ENCODE data around the gene CPVL.

CPVL gene

GRCh38 chr7:28977881-28978280, 168.5 kb downstream of the CPVL start:
- Histone ChIP-seq H3K9me3 (ENCODE audit: control insufficient read depth, insufficient read depth, low read depth, low read length) (no peaks in the 10 kb centered on the region), H3K36me3 (ENCODE audit: control insufficient read depth in 2 of 2, insufficient read depth in 1 of 2, low read length in 2 of 2) (no peaks in the 10 kb centered on the region), H3K4me1 (ENCODE audit: control insufficient read depth, insufficient read depth, low read length) (no peaks in the 10 kb centered on the region), H3K4me3 (ENCODE audit: low read depth, low read length) (no peak overlapping the region), H3K27ac (ENCODE audit: extremely low read depth, low read depth, low read length) (no peak overlapping the region)
- ChIA-PET CTCF (interaction anchor here (0.6 kb wide), 1 partner anchor 489 kb away, joined by 3 read pairs; no protein-coding TSS in a partner anchor), POLR2A (no interaction called here)
- TF ChIP-seq KLF16 (tag by site-specific recombination; IDR thresholded peaks at IDR 0.05) (no peak), ZNF366 (tag by site-specific recombination; conservative IDR thresholded peaks at IDR 0.05) (no peak), ZSCAN4 (tag by site-specific recombination; IDR thresholded peaks at IDR 0.05) (no peak), WT1 (tag by site-specific recombination; IDR thresholded peaks at IDR 0.05) (no peak), ZNF202 (tag by site-specific recombination; IDR thresholded peaks at IDR 0.05; ENCODE audit: borderline replicate concordance) (no peak), ZNF510 (tag by site-specific recombination; IDR thresholded peaks at IDR 0.05; ENCODE audit: insufficient replicate concordance) (no peak)

- Histone ChIP-seq H3K9me3 (ENCODE audit: control insufficient read depth, insufficient read depth, low read depth, low read length) (no peaks in the 10 kb centered on the region), H3K4me1 (ENCODE audit: control insufficient read depth, insufficient read depth, low read length) (no peaks in the 10 kb centered on the region), H3K27ac (ENCODE audit: extremely low read depth, low read depth, low read length) (no peak overlapping the region), H3K4me3 (ENCODE audit: low read depth, low read length) (no peak overlapping the region), H3K36me3 (ENCODE audit: control insufficient read depth in 2 of 2, insufficient read depth in 1 of 2, low read length in 2 of 2) (no peaks in the 10 kb centered on the region)
- ChIA-PET CTCF (interaction anchor here (1.0 to 1.1 kb wide), 2 partner anchors 8 to 53 kb away, joined by 3 read pairs; no protein-coding TSS in a partner anchor), POLR2A (no interaction called here)
- TF ChIP-seq BCL6B (tag by site-specific recombination; IDR thresholded peaks at IDR 0.05), result no peak
- no peak for TF ChIP-seq ZNF701 (tag by site-specific recombination; IDR thresholded peaks at IDR 0.05)
- no peak for TF ChIP-seq TRIM28 (IDR thresholded peaks at IDR 0.05; ENCODE audit: borderline replicate concordance, low read length)
- no peak for TF ChIP-seq ZNF664 (tag by site-specific recombination; IDR thresholded peaks at IDR 0.05)
- TF ChIP-seq MEIS1 (CRISPR knock-in tag; IDR thresholded peaks at IDR 0.05; ENCODE audit: borderline replicate concordance), result no peak
- no peak for TF ChIP-seq ZNF501 (tag by site-specific recombination; IDR thresholded peaks at IDR 0.05)
- TF ChIP-seq ZSCAN5A (tag by site-specific recombination; IDR thresholded peaks at IDR 0.05), result no peak
- no peak for TF ChIP-seq KLF8 (tag by site-specific recombination; IDR thresholded peaks at IDR 0.05)
- TF ChIP-seq KLF1 (tag by site-specific recombination; IDR thresholded peaks at IDR 0.05), result no peak
- TF ChIP-seq TCF7L2 (IDR thresholded peaks at IDR 0.05; ENCODE audit: borderline replicate concordance, low read depth, low read length), result no peak
- TF ChIP-seq ZNF10 (tag by site-specific recombination; IDR thresholded peaks at IDR 0.05), result no peak
- no peak for TF ChIP-seq ZSCAN30 (tag by site-specific recombination; IDR thresholded peaks at IDR 0.05)
- no peak for TF ChIP-seq AEBP2 (tag by site-specific recombination; IDR thresholded peaks at IDR 0.05; ENCODE audit: borderline replicate concordance)
- TF ChIP-seq ZNF513 (tag by site-specific recombination; IDR thresholded peaks at IDR 0.05), result no peak
- no peak for TF ChIP-seq PATZ1 (tag by site-specific recombination; IDR thresholded peaks at IDR 0.05)
- no peak for TF ChIP-seq ZNF366 (tag by site-specific recombination; conservative IDR thresholded peaks at IDR 0.05)
- no peak for TF ChIP-seq ZNF140 (tag by site-specific recombination; IDR thresholded peaks at IDR 0.05)
Observed at GRCh38 chr7:28976022-28976421, 170.3 kb downstream of the CPVL start.

All from HEK293 (cell line).